NCI-H1436 treated with DMSO at 0.1 percent for 48 hours (cell line): ENCODE data around the gene ZNF81.
"Not testable (repeated sequence)": the region's sequence is repeated elsewhere in the genome, so short reads cannot be mapped to it uniquely, and the experiment has no call there.

Experiments used
- DNase-seq: peaks from one replicate; lab custom pipeline; 2025; lab: John Stamatoyannopoulos, UW

Gene ZNF81

GRCh38 chrX:47836164-47837072 lies at the start of gene ZNF81:
Gene ZNF81 (plus strand): TSS chrX:47836902. CDS start chrX:47846268, 9,366 bp downstream.
- peak; percentile 82 for DNase-seq

DNA sequence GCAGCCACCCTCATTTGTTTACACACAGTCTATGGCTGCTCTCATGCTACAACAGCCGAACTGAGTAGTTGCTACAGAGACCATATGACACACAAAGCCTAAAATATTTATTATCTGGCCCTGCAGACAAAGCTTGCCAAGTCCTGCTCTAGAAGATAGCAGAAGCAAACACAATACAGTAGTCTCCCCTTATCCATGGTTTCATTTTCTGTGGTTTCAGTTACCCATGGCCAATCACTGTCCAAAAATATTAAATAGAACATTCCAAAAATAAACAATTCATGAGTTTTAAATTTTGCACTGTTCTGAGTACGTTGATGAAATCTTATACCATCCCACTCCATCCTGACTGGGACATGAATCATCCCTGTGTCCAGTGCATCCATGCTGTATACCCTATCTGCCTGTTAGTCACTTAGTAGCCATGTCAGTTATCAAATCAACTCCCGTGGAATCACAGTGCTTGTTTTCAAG lies 40.2 kb upstream of the ZNF81 start:
- no peak for DNase-seq

- no peak for DNase-seq
Measured at GRCh38 chrX:47797084-47797483, 39.6 kb upstream of the ZNF81 start.

GRCh38 chrX:47798861-47799260 lies 37.8 kb upstream of the ZNF81 start:
- DNase-seq: no peak

GRCh38 chrX:47802589-47802988 lies 34.1 kb upstream of the ZNF81 start:
- no peak for DNase-seq

DNA sequence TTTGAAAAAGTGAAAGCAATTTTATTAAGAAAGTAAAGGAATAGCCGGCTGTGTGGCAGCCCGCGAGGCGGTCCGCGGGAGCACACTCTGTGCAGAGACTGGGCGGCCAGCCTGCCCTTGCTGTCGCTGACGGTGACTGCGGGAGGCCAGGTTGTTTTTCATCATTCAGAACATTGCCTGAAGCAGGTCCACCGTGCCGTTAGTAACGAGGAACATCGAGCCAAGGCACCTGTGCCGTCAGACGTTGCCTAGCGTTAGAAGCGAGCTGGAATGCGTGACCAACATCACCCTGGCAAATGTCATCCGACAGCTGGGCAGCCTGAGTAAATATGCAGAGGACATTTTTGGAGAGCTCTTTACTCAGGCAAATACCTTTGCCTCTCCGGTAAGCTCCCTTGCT lies 33.6 kb upstream of the ZNF81 start:
- not testable (repeated sequence) for DNase-seq

DNA sequence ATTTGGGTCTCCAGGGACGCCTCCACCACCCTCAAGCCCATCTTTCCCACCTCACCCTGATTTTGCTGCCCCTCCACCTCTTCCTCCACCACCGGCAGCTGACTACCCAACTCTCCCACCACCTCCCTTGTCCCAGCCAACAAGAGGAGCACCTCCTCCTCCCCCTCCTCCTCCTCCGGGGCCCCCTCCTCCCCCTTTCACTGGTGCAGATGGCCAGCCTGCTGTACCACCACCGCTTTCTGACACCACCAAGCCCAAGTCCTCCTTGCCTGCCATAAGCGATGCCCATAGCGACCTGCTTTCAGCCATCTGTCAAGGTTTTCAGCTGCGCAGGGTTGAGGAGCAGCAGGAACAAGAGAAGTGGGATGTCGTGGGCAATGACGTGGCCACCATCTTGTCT lies 32.4 kb upstream of the ZNF81 start:
- DNase-seq: no peak

- DNase-seq: not testable (repeated sequence)
Measured at GRCh38 chrX:47805844-47806243, 30.9 kb upstream of the ZNF81 start.

DNA sequence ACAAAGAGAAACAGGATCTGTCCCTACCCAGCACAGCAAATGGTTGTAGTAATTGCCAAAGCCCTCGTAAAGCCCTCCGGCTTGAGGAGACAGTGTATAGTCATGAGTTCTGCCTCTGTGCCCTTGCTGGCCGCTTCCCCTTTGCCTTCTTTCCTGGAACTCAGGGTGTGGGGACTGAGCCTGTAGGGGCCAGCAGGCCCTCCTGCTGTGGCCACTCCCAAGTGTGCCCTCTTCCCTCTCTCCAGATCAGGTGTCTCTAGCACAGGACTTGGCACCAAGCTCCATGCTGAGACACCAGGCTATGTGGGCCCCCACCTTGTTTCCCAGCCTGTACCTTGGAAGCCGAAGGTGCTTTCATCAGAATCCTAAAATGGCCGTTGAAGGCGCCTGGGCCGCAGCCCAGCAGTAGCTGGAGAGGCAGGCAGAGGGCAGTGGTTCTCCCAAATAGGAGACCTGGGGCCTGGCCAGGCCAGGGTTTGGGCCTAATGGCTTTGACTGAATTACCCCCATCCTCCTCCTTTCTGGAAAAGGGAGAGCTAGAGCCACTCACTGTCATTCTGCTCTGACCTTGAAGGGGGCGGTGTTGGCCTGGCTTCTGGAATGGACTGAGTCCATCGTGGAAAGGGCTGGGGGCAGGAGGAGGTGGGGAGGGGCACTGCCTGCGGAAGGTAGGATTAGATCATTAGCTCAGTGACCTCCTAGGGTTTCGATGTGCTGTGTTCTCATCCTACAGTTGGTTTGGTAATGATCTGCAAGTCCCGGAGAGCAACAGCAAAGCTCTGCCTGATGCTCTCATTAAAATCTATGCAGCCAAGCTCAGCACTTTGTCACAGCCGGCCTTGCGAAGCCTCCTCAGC lies 30.1 kb upstream of the ZNF81 start:
- DNase-seq: not testable (repeated sequence)

- not testable (repeated sequence) for DNase-seq
Measured at GRCh38 chrX:47807272-47807538, 29.5 kb upstream of the ZNF81 start.

GRCh38 chrX:47807548-47807947 lies 29.2 kb upstream of the ZNF81 start:
- no peak for DNase-seq

DNA sequence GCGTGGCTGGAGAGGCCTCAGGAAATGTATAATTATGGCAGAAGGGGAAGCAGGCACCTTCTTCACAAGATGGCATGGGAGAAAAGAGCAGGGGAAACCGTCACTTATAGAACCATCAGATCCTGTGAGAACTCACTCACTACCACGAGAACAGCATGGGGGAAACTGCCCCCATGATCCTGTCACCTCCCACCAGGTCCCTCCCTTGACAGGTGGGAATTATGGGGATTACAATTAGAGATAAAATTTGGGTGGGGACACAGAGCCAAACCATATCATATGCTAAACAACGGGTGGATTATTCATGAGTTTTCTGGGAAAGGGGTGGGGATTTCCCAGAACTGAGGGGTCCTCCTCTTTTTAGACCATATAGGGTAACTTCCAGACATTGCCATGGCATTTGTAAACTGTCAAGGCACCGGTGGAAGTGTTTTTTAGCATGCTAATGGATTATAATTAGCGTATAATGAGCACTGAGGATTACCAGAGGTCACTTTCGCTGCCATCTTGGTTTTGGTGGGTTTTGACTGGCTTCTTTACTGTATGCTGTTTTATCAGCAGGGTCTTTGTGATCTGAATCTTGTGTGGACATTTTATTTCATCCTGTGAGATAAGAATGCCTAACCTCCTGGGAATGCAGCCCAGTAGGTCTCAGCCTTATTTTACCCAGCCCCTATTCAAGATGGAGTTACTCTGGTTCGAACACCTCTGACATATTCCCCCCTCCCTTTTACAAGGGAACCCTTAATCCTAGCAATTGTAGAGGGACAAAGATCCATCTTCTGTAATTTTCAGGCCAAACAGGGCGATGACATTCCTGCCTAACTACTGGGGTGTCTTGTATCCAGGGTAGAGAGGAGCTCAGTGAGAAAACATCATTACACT lies 27.6 kb upstream of the ZNF81 start:
- no peak for DNase-seq

DNA sequence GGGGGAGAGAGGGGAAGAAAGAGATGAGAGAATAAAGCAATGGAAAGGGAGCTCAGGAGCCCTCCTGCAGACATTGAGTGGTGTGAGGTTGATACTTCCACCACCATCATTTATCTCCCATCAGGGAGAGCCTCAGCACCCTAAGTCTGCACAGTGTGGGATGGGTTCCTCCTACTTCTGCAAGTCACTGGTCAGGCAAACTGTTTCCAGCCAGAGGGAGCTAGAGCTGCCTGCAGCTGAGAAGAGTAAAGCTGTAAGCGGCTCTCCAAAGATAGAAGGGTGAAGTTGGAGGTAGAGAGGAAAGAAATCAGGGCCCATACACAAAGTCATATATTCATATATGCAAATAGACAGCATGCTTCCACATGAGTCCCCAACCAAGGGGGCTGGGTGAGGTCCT lies 21.9 kb upstream of the ZNF81 start:
- DNase-seq: no peak

DNA sequence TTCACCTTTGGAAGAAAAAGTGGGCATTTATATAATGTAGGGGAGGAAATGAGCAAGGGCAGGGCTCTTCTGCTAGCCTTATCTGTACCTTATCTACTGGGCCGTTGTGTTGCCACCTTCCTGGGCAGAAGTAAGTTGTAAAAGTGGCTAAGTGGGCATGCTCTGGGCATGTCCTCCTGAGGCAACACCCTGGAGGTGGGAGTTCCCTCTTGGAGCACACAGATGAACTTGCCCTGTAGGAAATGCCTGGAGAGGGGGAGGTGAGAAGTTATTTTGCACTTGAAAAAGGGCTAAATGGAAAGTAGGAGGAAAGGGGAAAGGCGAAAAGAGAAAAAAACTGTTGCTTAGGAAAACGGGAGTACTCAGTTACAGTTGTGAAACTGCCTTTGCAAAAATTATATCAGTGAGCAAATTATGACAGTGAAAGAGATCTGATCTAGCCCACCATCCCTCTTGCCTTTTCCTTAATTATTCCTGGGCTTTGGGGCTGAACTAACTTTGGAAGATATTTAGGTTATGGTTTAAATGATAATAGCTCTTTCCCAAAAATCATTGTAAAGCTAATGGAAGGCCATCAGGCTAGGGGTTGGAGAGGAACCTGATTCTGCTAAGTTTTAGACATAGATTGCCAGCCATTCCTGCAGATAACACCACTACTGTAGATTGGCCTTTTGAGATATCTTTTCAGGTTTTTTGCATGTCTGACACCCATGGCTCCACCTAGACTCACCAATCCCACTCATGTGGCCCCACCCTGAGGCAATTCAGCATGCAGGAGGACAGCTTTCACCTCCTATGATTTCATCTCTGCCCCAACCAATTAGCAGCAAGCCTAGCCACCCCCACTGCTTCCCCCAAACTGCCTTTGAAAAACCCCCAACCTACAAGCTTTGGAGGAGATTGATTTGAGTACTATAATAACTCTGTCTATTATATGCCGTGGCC lies 20.5 kb upstream of the ZNF81 start:
- no peak for DNase-seq

DNA sequence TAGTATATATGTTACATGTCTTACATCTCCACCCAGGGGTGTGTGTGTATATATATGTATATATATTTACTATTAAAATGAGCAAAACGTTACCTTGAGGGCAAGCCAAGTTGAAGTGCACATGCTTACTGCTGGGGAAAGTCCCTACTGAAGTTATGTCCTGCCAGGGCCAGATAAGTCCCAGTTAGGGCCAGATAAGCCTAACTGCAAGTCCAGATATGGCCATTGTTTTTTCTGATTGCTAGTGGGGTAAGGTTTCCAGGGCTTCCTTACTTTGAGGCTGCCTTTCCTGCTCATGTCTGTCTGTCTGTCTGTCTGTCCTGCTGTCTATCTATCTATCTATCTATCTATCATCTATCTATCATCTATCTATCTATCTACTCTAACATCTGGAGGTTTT lies 19.3 kb upstream of the ZNF81 start:
- no peak for DNase-seq

GRCh38 chrX:47817897-47818296 lies 18.8 kb upstream of the ZNF81 start:
- no peak for DNase-seq

DNA sequence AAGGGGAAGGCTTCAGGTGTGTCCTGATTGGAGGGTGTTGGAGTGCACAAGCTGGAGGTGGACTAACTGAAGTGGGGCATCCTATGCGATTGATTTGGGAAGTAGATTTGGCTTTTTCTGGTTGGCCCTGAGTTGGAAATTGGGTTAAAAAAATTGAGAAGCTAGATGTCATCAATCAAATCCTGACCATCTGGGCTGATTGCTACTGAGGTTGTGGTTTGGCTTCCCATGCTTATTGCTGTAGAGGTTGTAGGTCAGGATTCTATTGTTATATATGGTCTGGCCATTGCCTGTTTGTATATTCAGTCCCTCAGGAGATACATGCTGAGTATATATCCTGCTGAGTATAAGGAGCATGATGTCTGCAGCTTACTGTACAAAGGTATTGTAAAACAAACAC lies 7.7 kb upstream of the ZNF81 start:
- no peak for DNase-seq

DNA sequence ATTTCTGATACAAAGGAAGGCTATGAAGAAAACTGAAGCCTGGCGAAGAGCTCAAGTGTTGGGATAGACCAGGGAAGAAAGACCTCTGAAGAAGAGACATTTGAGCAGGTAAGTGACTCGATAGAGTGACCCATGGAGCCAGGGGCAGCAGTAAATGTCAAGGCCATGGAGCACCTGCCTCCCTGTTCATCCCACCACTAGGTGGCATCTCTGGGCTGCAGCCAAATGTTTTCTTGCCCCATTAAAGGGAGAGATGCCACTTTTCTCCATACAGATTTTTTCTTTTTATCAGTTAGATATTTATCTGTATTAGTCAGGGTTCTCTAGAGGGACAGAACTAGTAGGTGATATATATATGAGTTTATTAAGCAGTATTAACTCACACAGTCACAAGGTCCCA lies 4.9 kb upstream of the ZNF81 start:
- no peak for DNase-seq

DNA sequence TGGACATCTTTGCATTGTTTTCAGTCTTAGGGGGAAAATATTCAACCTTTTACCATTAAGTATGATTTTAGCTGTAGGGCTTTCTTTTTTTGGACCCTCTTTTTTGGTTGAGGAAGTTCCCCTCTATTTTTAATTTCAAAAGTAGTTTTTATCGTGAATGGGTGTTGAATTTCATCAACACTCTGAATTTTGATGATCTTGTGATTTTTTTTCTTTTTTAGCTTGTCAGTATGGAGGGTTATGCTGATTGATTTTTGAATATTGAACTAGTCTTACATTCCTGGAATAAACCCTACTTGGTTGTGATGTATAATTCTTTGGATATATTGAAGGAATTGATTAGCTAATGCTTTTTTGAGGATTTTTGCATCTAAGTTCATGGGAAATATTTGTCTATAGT lies 1.7 kb downstream of the ZNF81 start:
- no peak for DNase-seq

- no peak for DNase-seq
Measured at GRCh38 chrX:47840111-47840510, 3.4 kb downstream of the ZNF81 start.

DNA sequence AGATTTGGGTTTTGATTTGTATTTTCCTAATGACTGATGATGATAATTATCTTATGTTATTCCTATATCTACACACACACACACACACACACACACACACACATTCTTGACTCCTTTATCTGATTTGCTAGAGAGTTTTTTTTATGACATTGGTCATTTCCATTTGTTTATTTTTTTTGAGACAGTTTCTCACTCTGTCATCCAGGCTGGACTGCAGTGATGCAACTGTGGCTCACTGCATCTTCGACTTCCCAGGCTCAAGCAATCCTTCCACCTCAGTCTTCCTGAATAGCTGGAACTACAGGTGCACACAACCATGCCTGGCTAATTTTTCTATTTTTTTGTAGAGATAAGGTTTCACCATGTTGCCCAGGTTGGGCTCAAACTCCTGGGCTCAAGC lies 6.7 kb downstream of the ZNF81 start:
- DNase-seq: no peak
